H9 (cell line): ENCODE data around the gene BEST4. TPM values are rescaled to one million over a fixed set of nuclear protein-coding genes. Genes with fewer than 3 reads are reported as not detected.

ENCODE experiments used
- DNase-seq: peaks from one replicate; pipeline ENCODE4 v3.0.0-alpha.2; 2017
- H2AFZ ChIP-seq: one replicate; pipeline ENCODE4 v1.6.1; 2013; ENCODE audit warnings: mild to moderate bottlenecking, low read length, control low read depth, moderate library complexity
- H2AK5ac ChIP-seq: 2 replicates; pipeline ENCODE4 v1.6.1; 2013; ENCODE audit warnings: low read length, control low read depth, mixed read lengths; ENCODE audit not compliant: insufficient read length
- H2BK120ac ChIP-seq: one replicate; pipeline ENCODE4 v1.6.1; 2013; ENCODE audit warnings: low read depth, mild to moderate bottlenecking, low read length, control low read depth, inconsistent platforms; ENCODE audit not compliant: poor library complexity, severe bottlenecking
- H2BK12ac ChIP-seq: 2 replicates; pipeline ENCODE4 v1.6.1; 2013; ENCODE audit warnings: low read length, control low read depth, mixed read lengths, low read depth; ENCODE audit not compliant: insufficient read length
- H2BK15ac ChIP-seq: 2 replicates; pipeline ENCODE4 v1.6.1; 2013; ENCODE audit warnings: low read depth, low read length, control low read depth
- H2BK20ac ChIP-seq: one replicate; pipeline ENCODE4 v1.6.1; 2013; ENCODE audit warnings: low read depth, mild to moderate bottlenecking, low read length, control low read depth, inconsistent platforms; ENCODE audit not compliant: poor library complexity, severe bottlenecking
- H2BK5ac ChIP-seq: 2 replicates; pipeline ENCODE4 v1.6.1; 2013; ENCODE audit warnings: low read length, control low read depth, mixed read lengths; ENCODE audit not compliant: insufficient read length
- H3K14ac ChIP-seq: 2 replicates; pipeline ENCODE4 v1.6.1; 2013; ENCODE audit warnings: low read length, control low read depth; ENCODE audit not compliant: insufficient read depth
- H3K18ac ChIP-seq: 2 replicates; pipeline ENCODE4 v1.6.1; 2013; ENCODE audit warnings: low read depth, mild to moderate bottlenecking, mixed read lengths, low read length, control low read depth; ENCODE audit not compliant: insufficient read length
- H3K23ac ChIP-seq: 2 replicates; pipeline ENCODE4 v1.6.1; 2013; ENCODE audit warnings: low read length, control low read depth, mixed read lengths, low read depth; ENCODE audit not compliant: insufficient read length
- H3K23me2 ChIP-seq: 2 replicates; pipeline ENCODE4 v1.6.1; 2013; ENCODE audit warnings: low read depth, mild to moderate bottlenecking, mixed read lengths, low read length, control low read depth; ENCODE audit not compliant: insufficient read length, poor library complexity, severe bottlenecking
- H3K27ac ChIP-seq: 2 replicates; pipeline ENCODE4 v1.5.1; 2013; ENCODE audit warnings: low read length, control low read depth, mixed read lengths, low read depth; ENCODE audit not compliant: insufficient read length
- H3K27me3 ChIP-seq: 2 replicates; pipeline ENCODE4 v1.6.1; 2013; ENCODE audit warnings: low read length, control low read depth, inconsistent platforms; ENCODE audit not compliant: insufficient read depth
- H3K4ac ChIP-seq: 2 replicates; pipeline ENCODE4 v1.6.1; 2013; ENCODE audit warnings: low read depth, mild to moderate bottlenecking, control low read depth, inconsistent platforms, low read length, moderate library complexity
- H3K4me1 ChIP-seq: 2 replicates; pipeline ENCODE4 v1.6.1; 2013; ENCODE audit warnings: low read length, control low read depth, inconsistent platforms; ENCODE audit not compliant: insufficient read depth
- H3K4me2 ChIP-seq: 2 replicates; pipeline ENCODE4 v1.6.1; 2013; ENCODE audit warnings: low read length, control low read depth, mixed read lengths; ENCODE audit not compliant: insufficient read length, insufficient read depth
- H3K56ac ChIP-seq: 2 replicates; pipeline ENCODE4 v1.6.1; 2013; ENCODE audit warnings: low read depth, mild to moderate bottlenecking, mixed read lengths, low read length, control low read depth; ENCODE audit not compliant: insufficient read length
- H3K79me1 ChIP-seq: 2 replicates; pipeline ENCODE4 v1.6.1; 2013; ENCODE audit warnings: low read depth, mild to moderate bottlenecking, moderate library complexity, low read length, control low read depth, inconsistent platforms; ENCODE audit not compliant: insufficient read depth, poor library complexity, severe bottlenecking
- H3K79me2 ChIP-seq: 2 replicates; pipeline ENCODE4 v1.6.1; 2013; ENCODE audit warnings: low read length, control low read depth, inconsistent platforms; ENCODE audit not compliant: insufficient read depth
- H3K9ac ChIP-seq: 2 replicates; pipeline ENCODE4 v1.6.1; 2013; ENCODE audit warnings: low read length, control low read depth, mixed read lengths; ENCODE audit not compliant: insufficient read length; ENCODE audit errors: extremely low read depth
- H3K9me3 ChIP-seq: one replicate; pipeline ENCODE4 v1.6.1; 2013; ENCODE audit warnings: low read depth, low read length, inconsistent platforms; ENCODE audit not compliant: control insufficient read depth
- H3T11ph ChIP-seq: one replicate; pipeline ENCODE4 v1.6.1; 2013; ENCODE audit warnings: mild to moderate bottlenecking, low read length, control low read depth, inconsistent platforms
- H4K20me1 ChIP-seq: one replicate; pipeline ENCODE4 v1.6.1; 2013; ENCODE audit not compliant: control insufficient read depth, insufficient read length, insufficient read depth
- H4K5ac ChIP-seq: 2 replicates; pipeline ENCODE4 v1.6.1; 2013; ENCODE audit warnings: low read depth, mild to moderate bottlenecking, mixed read lengths, low read length, control low read depth; ENCODE audit not compliant: insufficient read length
- H4K8ac ChIP-seq: replicated peaks from 2 replicates; pipeline ENCODE4 v1.6.1; 2013; ENCODE audit warnings: low read length, control low read depth, mixed read lengths, low read depth; ENCODE audit not compliant: insufficient read length
- H4K91ac ChIP-seq: 2 replicates; pipeline ENCODE4 v1.6.1; 2013; ENCODE audit warnings: low read depth, mild to moderate bottlenecking, moderate library complexity, mixed read lengths, low read length, control low read depth; ENCODE audit not compliant: insufficient read length
- H3K27ac Mint-ChIP-seq, 3 experiments: 2 replicates in 2 of 3; 3 replicates in 1 of 3; pipeline ENCODE4 v1.8.0; 2020 to 2021; ENCODE audit warnings: mixed read lengths in 3 of 3, mild to moderate bottlenecking in 1 of 3, moderate library complexity in 1 of 3
- H3K27me3 Mint-ChIP-seq: 2 replicates; pipeline ENCODE4 v1.8.0; 2021; ENCODE audit warnings: low read depth, mild to moderate bottlenecking, moderate library complexity, mixed read lengths
- H3K36me3 Mint-ChIP-seq, 3 experiments: 2 replicates in 2 of 3; 3 replicates in 1 of 3; pipeline ENCODE4 v1.8.0; 2020 to 2021; ENCODE audit warnings: low read depth in 3 of 3, mixed read lengths in 3 of 3; ENCODE audit not compliant: insufficient read depth in 1 of 3
- H3K4me1 Mint-ChIP-seq, 2 experiments: 2 replicates each; pipeline ENCODE4 v1.8.0; 2020; ENCODE audit warnings: mixed read lengths in 2 of 2
- H3K4me3 Mint-ChIP-seq, 2 experiments: 2 replicates in 1 of 2; 3 replicates in 1 of 2; pipeline ENCODE4 v1.8.0; 2020 to 2021; ENCODE audit warnings: mild to moderate bottlenecking in 2 of 2, mixed read lengths in 2 of 2, moderate library complexity in 1 of 2
- H3K9me3 Mint-ChIP-seq, 2 experiments: 2 replicates in 1 of 2; 3 replicates in 1 of 2; pipeline ENCODE4 v1.8.0; 2020; ENCODE audit warnings: mild to moderate bottlenecking in 2 of 2, mixed read lengths in 2 of 2, moderate library complexity in 1 of 2
- CTCF ChIP-seq: fragments of 200-600 bp; sonication (generic); conservative IDR thresholded peaks from 3 replicates; pipeline ENCODE4 v1.8.0; 2021; ENCODE audit warnings: antibody characterized with exemption, mild to moderate bottlenecking
- WGBS: extraction: QIAGEN DNeasy Blood & Tissue Kit; methylation state at CpG from one replicate; pipeline ENCODE4 v1.1.7; 2013; ENCODE audit warnings: missing lambda C conversion rate, low lambda C conversion rate, mixed read lengths; ENCODE audit not compliant: insufficient read length; ENCODE audit errors: extremely low coverage; 5-methylcytosine and 5-hydroxymethylcytosine counted together
- total RNA-seq: library from RNA; stranded (reverse); gene quantifications from 2 replicates; pipeline ENCODE4 v1.2.1, GENCODE V29; 2021

The BEST4 gene
- total RNA-seq, 1 experiment from 2014 or later, result 1.1 TPM

- no peak overlapping the region for H2BK5ac ChIP-seq
- no peak overlapping the region for H3K4me2 ChIP-seq
- H3K9me3 Mint-ChIP-seq, result no peaks in the 10 kb centered on the region; a peak in 1 of 5 replicates
- H3K23ac ChIP-seq, result no peak overlapping the region
- H4K91ac ChIP-seq, result no peak overlapping the region
- H2BK120ac ChIP-seq, result no peak overlapping the region
- no peak overlapping the region for H3K56ac ChIP-seq
- no peaks in the 10 kb centered on the region for H3K9me3 ChIP-seq
- no peaks in the 10 kb centered on the region for H3K27me3 Mint-ChIP-seq
- H3K27ac Mint-ChIP-seq, result no peak overlapping the region; a peak in 1 of 7 replicates
- H2BK20ac ChIP-seq, result no peak overlapping the region
- peaks cover 66 to 94% (median 92%) of the 10 kb centered on the region in 3 experiments for H3K36me3 Mint-ChIP-seq
- no peaks in the 10 kb centered on the region for H3K4me1 ChIP-seq
- no peak overlapping the region for H2AK5ac ChIP-seq
- no peak overlapping the region for H4K8ac ChIP-seq
- H3K27me3 ChIP-seq, result no peaks in the 10 kb centered on the region
- TF ChIP-seq CTCF, result no peak
- no peaks in the 10 kb centered on the region for H3K79me2 ChIP-seq
- no peak overlapping the region for H3K18ac ChIP-seq
- no peak overlapping the region for H3K27ac ChIP-seq
- no peak overlapping the region for H3T11ph ChIP-seq
- no peak overlapping the region for H3K9ac ChIP-seq
- no peak overlapping the region for H3K4ac ChIP-seq
- no peak overlapping the region for H3K4me3 Mint-ChIP-seq
- H2BK12ac ChIP-seq, result no peak overlapping the region
- no peaks in the 10 kb centered on the region for H3K79me1 ChIP-seq
- no peak for DNase-seq
- no peak overlapping the region for H2BK15ac ChIP-seq
- no peaks in the 10 kb centered on the region for H4K20me1 ChIP-seq
- H3K23me2 ChIP-seq, result no peaks in the 10 kb centered on the region
- no CpG with 5 or more reads among the region's 11 CpGs for WGBS
- H2AFZ ChIP-seq, result no peak overlapping the region
- no peak overlapping the region for H4K5ac ChIP-seq
- no peaks in the 10 kb centered on the region for H3K4me1 Mint-ChIP-seq
- H3K14ac ChIP-seq, result no peak overlapping the region
These were observed 28.9 kb downstream of the BEST4 start for GRCh38 chr1:44759077-44759476.
